NCI-H1092 treated with DMSO at 0.1 percent for 48 hours (cell line): Measurements from ENCODE around the gene SRGAP2B.
"Not testable (repeated sequence)": the region's sequence is repeated elsewhere in the genome, so short reads cannot be mapped to it uniquely, and the experiment has no call there.

ENCODE experiments used
- DNase-seq: peaks from one replicate; lab custom pipeline; 2025; lab: John Stamatoyannopoulos, UW

The SRGAP2B gene

GRCh38 chr1:145082483-145083255 is 12.5 kb downstream of the SRGAP2B start:
- not testable (repeated sequence) for DNase-seq

- DNase-seq = not testable (repeated sequence)
Measured at GRCh38 chr1:145080193-145080592, 14.9 kb downstream of the SRGAP2B start.

- not testable (repeated sequence) for DNase-seq
Measured at GRCh38 chr1:145079737-145080136, 15.4 kb downstream of the SRGAP2B start.

GRCh38 chr1:145078787-145079370 is 16.2 kb downstream of the SRGAP2B start:
- not testable (repeated sequence) for DNase-seq

GRCh38 chr1:145077872-145078786 is 17.0 kb downstream of the SRGAP2B start:
- not testable (repeated sequence) for DNase-seq

- DNase-seq = not testable (repeated sequence)
Measured at GRCh38 chr1:145076877-145077276, 18.3 kb downstream of the SRGAP2B start.

- not testable (repeated sequence) for DNase-seq
Measured at GRCh38 chr1:145074021-145074559, 21.0 kb downstream of the SRGAP2B start.

- DNase-seq = not testable (repeated sequence)
Measured at GRCh38 chr1:145071569-145071968, 23.6 kb downstream of the SRGAP2B start.

GRCh38 chr1:145066486-145066885 is 28.6 kb downstream of the SRGAP2B start:
- DNase-seq = not testable (repeated sequence)

GRCh38 chr1:145065194-145065826 is 29.8 kb downstream of the SRGAP2B start:
- not testable (repeated sequence) for DNase-seq

- not testable (repeated sequence) for DNase-seq
Measured at GRCh38 chr1:145063941-145064648, 31.0 kb downstream of the SRGAP2B start.

GRCh38 chr1:145063285-145063684 is 31.8 kb downstream of the SRGAP2B start:
- not testable (repeated sequence) for DNase-seq

GRCh38 chr1:145058184-145058583 is 36.9 kb downstream of the SRGAP2B start:
- DNase-seq = not testable (repeated sequence)

- DNase-seq = not testable (repeated sequence)
Measured at GRCh38 chr1:145055217-145055760, 39.8 kb downstream of the SRGAP2B start.

- not testable (repeated sequence) for DNase-seq
Measured at GRCh38 chr1:145053428-145053827, 41.7 kb downstream of the SRGAP2B start.

GRCh38 chr1:145052019-145052776 is 42.9 kb downstream of the SRGAP2B start:
- not testable (repeated sequence) for DNase-seq

- DNase-seq = not testable (repeated sequence)
Measured at GRCh38 chr1:145048181-145048856, 46.8 kb downstream of the SRGAP2B start.

GRCh38 chr1:145047553-145047952 is 47.6 kb downstream of the SRGAP2B start:
- DNase-seq = not testable (repeated sequence)
